ENCODE measurements around the gene HOXD10. TPM values are rescaled to one million over a fixed set of nuclear protein-coding genes. Genes with fewer than 3 reads are reported as not detected.

The HOXD10 gene
- 9.8 and 25.0 TPM in 2 replicates for total RNA-seq

DNA sequence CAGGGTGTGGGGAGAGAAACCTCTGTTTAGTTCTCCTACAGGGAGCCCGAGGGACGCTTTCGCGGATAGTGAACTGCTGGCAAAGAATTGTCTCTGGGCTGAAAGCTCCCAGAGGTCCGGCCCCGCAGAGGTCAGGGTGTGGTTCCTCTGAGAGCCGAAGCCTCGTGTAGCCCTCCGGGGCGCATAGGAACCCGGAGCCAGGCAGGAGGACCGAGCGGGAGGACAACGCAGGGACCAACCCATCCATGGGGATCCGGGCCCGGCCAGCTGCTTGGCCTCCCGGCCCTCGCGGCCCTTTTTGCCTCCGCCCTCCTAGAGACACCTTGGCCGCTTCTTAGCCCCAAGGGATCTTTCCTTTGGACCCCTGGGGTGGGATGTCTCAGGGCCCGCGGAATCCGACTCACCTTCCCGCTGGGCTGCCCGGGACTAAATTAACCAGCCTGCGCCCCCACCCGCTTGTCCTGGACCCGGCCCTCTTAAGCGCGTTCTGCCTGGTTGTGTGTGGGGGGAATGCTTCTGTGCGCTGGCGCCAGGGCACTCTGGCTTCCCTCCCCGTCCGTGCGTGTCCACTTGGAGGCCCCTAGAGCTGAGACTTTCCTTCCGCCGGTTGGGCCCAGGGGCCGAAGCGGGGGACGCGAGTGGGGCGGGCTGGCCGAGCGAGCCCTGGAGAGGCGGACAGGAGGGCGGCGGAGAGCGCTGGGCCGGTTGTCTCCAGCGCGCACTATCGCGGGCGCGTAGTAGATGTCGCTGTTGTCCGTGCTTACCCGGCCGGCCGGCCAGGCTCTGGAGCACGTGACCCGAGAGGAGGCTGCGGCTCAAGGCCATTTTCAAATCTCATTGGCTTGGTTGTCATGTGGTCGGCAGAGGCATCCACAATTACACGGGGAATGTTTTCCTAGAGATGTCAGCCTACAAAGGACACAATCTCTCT is at the start of gene HOXD10:
TSS of gene HOXD10 (plus strand) at position 896 of the 931 bp plus-strand sequence. CDS start 56 bp downstream, outside the sequence.

DNA sequence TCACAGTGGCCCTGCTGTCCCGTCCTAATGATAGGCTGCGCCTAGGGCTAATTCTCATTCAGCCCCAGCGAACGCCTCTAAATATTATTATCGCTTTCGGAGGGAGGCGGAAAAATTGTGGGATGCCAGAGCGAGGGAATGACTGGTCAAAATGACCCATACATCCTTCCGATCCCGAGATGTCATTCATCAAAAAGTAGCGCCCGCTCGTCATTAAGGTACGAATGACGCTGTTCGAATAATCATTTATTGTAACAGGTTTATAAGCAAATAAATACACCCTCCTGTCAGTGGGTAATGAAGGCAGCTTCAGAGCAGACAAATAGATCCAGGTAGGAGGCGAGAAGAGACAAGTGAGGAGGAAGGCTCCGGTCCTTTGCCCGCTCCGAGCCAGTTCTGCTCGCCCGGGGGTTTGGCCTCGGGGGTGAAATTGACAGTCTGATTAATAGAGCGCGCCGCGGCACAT is 32.7 kb upstream of the HOXD10 start, which contains the start of gene EVX2:
TSS of gene EVX2 (minus strand) at position 167 of the 466 bp plus-strand sequence. CDS start 186 bp downstream, outside the sequence.

DNA sequence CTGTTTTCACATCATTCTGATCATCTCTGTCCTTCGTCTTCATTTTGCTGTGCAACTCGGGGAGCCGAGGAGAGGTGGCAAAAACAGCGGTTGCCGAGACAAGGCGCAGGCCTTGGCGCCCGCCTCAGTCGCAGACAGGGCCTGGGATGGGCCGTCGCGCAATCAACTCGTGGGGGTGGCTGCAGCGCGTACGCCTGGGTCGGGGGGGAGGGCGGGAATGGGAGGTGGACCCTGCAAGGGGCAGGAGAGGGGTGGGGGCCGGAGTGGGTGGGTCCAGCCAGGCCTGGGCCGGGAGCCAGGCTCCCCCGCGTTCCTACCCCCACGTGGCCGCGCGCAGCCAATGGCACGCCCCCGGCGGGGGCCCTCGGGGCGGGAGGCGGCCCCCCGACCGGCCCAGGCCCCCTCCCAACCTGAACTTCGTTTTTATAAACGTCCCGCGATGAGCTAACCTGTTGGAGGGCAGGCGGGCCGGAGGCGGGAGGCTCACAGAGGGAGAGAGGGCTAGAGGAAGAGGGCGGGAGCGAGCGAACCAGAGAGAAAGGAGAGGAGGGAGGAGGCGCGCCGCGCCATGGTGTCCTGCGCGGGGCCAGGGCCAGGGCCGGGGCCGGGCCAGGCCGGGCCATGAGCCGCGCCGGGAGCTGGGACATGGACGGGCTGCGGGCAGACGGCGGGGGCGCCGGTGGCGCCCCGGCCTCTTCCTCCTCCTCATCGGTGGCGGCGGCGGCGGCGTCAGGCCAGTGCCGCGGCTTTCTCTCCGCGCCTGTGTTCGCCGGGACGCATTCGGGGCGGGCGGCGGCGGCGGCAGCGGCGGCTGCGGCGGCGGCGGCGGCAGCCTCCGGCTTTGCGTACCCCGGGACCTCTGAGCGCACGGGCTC is 24.1 kb upstream of the HOXD10 start, which contains the start of gene HOXD13:
TSS of gene HOXD13 (plus strand) at position 452 of the 875 bp plus-strand sequence. CDS start at position 622, 170 bp downstream.

DNA sequence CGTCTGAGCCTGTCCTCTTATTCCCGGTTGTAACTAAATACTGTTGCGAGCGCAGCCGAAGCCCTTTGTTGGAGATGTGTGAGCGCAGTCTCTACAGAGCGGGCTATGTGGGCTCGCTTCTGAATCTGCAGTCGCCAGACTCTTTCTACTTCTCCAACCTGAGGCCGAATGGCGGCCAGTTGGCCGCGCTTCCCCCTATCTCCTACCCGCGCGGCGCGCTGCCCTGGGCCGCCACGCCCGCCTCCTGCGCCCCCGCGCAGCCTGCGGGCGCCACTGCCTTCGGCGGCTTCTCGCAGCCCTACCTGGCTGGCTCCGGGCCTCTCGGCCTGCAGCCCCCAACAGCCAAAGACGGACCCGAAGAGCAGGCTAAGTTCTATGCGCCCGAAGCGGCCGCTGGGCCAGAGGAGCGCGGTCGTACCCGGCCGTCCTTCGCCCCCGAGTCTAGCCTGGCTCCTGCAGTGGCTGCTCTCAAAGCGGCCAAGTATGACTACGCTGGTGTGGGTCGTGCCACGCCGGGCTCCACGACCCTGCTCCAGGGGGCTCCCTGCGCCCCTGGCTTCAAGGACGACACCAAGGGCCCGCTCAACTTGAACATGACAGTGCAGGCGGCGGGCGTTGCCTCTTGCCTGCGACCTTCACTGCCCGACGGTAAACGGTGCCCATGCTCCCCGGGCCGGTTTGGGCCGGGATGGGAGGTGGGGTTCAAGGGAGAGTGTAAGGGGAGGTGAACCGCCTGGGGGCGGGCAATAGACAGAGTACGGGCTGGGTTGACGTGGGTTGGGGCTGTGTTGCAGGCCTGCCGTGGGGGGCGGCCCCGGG is 16.6 kb upstream of the HOXD10 start, which contains the start of gene HOXD12:
TSS of gene HOXD12 (plus strand) at position 68 of the 819 bp plus-strand sequence. CDS start at position 75, 7 bp downstream.

DNA sequence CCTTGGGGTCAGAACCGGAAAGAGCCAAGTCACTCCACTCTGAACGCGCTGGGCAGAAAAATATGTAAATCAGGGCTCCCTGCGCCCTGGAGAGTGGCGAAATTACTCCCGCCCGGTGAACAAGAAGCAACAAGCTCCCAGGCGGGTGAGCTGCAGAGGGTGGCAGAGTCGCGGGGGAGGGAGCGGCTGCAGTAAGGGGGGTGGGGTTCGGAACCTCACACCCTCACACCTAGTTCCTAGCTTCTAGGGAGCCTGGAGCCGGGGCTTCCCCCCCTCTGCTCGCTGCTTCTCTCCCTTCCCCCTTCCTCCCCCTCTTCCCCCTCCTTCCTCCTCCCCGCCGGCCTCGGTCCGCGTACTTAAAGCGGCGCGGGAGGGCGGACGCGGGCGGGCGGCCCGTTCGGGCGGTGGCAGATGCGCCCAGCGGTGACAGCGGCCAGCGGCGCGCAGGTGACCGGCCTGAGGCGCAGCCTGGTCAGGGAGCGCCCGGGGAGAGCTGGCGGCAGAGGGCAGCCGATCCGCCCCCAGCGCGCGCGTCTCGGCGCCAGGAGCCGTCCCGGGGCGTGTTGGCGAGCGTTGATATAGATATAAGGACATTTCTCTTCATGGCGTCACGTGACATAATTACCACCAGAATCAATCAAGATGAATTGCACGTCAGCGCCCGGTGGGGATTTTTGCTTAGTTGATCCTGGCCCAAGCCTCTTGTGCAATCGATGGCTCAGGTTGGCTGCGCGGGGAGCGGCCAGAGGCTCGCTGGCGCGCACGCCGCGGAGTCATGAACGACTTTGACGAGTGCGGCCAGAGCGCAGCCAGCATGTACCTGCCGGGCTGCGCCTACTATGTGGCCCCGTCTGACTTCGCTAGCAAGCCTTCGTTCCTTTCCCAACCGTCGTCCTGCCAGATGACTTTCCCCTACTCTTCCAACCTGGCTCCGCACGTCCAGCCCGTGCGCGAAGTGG is 9.7 kb upstream of the HOXD10 start, which contains the start of gene HOXD11:
TSS of gene HOXD11 (plus strand) at position 700 of the 959 bp plus-strand sequence. CDS start at position 776, 76 bp downstream.

DNA sequence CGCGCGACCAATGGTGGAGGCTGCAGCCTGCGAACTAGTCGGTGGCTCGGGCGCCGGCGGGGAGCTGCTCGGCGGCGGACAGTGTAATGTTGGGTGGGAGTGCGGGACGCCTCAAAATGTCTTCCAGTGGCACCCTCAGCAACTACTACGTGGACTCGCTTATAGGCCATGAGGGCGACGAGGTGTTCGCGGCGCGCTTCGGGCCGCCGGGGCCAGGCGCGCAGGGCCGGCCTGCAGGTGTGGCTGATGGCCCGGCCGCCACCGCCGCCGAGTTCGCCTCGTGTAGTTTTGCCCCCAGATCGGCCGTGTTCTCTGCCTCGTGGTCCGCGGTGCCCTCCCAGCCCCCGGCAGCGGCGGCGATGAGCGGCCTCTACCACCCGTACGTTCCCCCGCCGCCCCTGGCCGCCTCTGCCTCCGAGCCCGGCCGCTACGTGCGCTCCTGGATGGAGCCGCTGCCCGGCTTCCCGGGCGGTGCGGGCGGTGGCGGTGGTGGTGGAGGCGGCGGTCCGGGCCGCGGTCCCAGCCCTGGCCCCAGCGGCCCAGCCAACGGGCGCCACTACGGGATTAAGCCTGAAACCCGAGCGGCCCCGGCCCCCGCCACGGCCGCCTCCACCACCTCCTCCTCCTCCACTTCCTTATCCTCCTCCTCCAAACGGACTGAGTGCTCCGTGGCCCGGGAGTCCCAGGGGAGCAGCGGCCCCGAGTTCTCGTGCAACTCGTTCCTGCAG is 6.3 kb downstream of the HOXD10 start, which contains the start of gene HOXD9:
TSS of gene HOXD9 (plus strand) at position 37 of the 728 bp plus-strand sequence. CDS start at position 87, 50 bp downstream.

DNA sequence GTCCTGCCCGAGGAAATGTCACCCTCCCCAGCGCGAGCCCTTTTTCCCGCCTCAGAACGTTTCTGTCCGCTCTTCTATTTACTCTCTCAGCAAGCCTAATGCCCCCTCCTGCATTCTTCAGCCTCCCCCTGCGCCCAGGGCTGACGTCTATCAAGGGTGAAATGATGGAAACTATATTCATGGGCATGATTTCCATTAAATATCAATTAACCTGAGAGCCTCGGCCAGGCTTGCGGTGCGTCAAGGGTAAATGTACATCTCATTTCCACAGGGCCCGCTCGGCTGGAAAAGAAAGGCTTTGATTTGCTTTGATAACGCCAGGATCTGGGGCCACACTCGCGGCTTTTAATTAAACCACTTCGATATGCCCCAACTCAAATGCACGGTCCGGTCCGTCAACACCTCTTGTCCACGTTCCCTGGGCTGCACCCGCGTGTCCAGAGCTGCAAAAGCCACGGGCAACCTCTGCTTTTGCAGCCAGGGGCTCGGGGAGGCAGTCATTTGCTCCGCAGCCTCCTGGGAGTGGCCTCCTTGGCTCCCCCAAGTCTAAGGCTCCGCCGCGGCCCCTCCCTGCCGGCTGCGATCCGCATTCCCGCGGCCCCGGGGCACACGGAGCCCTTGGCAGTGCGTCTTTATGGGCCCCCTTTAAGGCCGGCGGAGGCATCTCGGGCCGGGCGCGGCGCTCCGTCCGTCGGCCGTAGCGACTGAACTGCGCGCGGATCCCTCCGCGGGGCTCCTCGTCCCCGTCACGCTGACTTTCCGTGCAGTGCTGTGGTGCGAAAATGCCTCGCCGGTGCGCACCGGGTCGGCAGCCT is 12.6 kb downstream of the HOXD10 start, which contains the start of gene HOXD8:
TSS of gene HOXD8 (plus strand) at position 724 of the 815 bp plus-strand sequence. CDS start 662 bp downstream, outside the sequence.

DNA sequence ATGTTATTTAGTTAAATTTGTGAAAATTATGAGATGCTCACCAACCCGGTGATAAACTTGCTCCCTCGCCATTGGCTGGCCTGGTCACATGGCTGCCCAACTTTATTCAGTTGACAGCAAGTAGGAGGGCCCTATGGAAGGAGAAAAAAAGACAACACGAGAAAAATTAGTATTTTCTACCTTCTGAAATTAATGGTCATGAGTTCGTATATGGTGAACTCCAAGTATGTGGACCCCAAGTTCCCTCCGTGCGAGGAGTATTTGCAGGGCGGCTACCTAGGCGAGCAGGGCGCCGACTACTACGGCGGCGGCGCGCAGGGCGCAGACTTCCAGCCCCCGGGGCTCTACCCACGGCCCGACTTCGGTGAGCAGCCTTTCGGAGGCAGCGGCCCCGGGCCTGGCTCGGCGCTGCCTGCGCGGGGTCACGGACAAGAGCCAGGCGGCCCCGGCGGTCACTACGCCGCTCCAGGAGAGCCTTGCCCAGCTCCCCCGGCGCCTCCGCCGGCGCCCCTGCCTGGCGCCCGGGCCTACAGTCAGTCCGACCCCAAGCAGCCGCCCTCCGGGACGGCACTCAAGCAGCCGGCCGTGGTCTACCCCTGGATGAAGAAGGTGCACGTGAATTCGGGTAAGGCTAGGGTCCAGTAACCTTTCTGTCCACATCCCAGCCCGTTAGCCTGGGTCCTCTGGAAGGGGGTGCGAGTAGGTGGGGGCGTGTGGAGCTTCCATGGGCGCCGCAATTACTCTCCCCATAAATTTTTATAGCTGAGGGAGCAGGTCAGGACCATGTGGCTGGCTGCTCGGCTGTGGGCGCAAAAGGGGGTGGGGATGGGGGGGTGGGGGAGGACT is 35.1 kb downstream of the HOXD10 start, which contains the start of gene HOXD4:
TSS of gene HOXD4 (plus strand) at position 109 of the 846 bp plus-strand sequence. CDS start at position 193, 84 bp downstream.

DNA sequence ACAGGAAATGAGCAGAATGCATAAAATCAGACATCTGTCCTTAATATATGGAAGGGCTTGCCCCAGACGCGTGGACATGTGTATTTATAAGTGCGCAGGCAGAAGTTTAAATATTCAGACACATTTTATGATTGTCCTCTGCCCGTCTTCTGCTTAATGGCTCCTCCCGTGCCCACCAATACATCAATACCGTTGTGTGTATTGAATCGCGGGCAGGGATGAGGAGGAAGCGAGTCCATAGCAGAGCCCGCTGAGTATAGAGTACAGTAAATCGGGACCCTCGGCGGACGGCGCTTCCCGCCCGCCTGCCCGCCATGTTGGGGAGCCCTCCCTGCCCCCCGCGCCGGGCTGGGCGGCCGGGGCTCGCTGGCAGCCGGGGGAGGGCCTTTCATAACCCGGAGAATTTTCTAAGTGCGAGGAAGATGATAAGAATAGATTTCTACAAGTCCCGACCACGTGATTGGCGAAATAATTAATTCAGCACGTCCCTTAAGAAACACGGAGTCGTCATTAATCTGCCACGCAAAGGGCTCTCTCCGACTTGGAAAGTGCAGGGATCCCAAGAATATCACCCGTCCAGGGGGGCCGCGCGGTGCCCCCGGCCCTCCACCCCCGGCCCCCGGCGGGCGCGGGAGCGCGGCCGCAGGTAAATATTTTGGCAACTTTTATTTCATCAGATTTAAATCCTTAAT is 40.4 kb downstream of the HOXD10 start, which contains the start of gene HOXD3:
TSS of gene HOXD3 (plus strand) at position 501 of the 692 bp plus-strand sequence. CDS start 11,808 bp downstream, outside the sequence.

Other genes starting within 250 kb of the HOXD10 start
- 9.3 and 15.5 TPM in 2 replicates for gene LNPK, start 114.5 kb upstream of the HOXD10 start, total RNA-seq
- gene EVX2, start 32.8 kb upstream of the HOXD10 start, total RNA-seq, result not detected in 2 replicates
- gene HOXD13, start 24.1 kb upstream of the HOXD10 start, total RNA-seq, result not detected in 2 replicates
- gene HOXD12, start 17.0 kb upstream of the HOXD10 start, total RNA-seq, result not detected in 2 replicates
- 19.2 and 24.7 TPM in 2 replicates for gene HOXD11, start 9.5 kb upstream of the HOXD10 start, total RNA-seq
- 5.7 and 11.4 TPM in 2 replicates for gene HOXD9, start 5.9 kb downstream of the HOXD10 start, total RNA-seq
- gene HOXD8, start 12.9 kb downstream of the HOXD10 start, total RNA-seq, result 10.8 and 16.0 TPM in 2 replicates
- gene HOXD4, start 34.8 kb downstream of the HOXD10 start, total RNA-seq, result 9.6 and 14.5 TPM in 2 replicates
- 2.6 and 8.9 TPM in 2 replicates for gene HOXD3, start 40.5 kb downstream of the HOXD10 start, total RNA-seq
- 2.0 and 6.8 TPM in 2 replicates for gene HOXD1, start 71.9 kb downstream of the HOXD10 start, total RNA-seq
- gene MTX2, start 152.7 kb downstream of the HOXD10 start, total RNA-seq, result 28.6 and 35.2 TPM in 2 replicates

Data from mesangial cell (primary cell).